NCI-H2227 (cell line): ENCODE data around the gene GRAMD1B.

Source experiments
- DNase-seq: peaks from one replicate; lab custom pipeline; 2025; ENCODE audit not compliant: unreplicated experiment; lab: John Stamatoyannopoulos, UW

The GRAMD1B gene

GRCh38 chr11:123408619-123409455, 21.2 kb upstream of the GRAMD1B start:
- no peak for DNase-seq

GRCh38 chr11:123409456-123410217, 20.4 kb upstream of the GRAMD1B start:
- DNase-seq = no peak

- no peak for DNase-seq
These were observed 19.9 kb upstream of the GRAMD1B start for GRCh38 chr11:123410218-123410549.

- DNase-seq = no peak
These were observed 16.4 kb upstream of the GRAMD1B start for GRCh38 chr11:123413636-123414035.

- no peak for DNase-seq
These were observed 13.5 kb upstream of the GRAMD1B start for GRCh38 chr11:123416566-123416965.

- DNase-seq = no peak
These were observed 11.5 kb upstream of the GRAMD1B start for GRCh38 chr11:123418351-123419114.

GRCh38 chr11:123419731-123420452, 10.2 kb upstream of the GRAMD1B start:
- no peak for DNase-seq

GRCh38 chr11:123421589-123421988, 8.5 kb upstream of the GRAMD1B start:
- DNase-seq = no peak

GRCh38 chr11:123425367-123425766, 4.7 kb upstream of the GRAMD1B start:
- DNase-seq = no peak

- DNase-seq = no peak
These were observed 3.3 kb upstream of the GRAMD1B start for GRCh38 chr11:123426789-123427188.

- DNase-seq = no peak
These were observed 2.7 kb upstream of the GRAMD1B start for GRCh38 chr11:123427405-123427804.

- no peak for DNase-seq
These were observed 1.9 kb upstream of the GRAMD1B start for GRCh38 chr11:123428116-123428715.

- no peak for DNase-seq
These were observed 733 bp upstream of the GRAMD1B start for GRCh38 chr11:123429336-123429735.

GRCh38 chr11:123430721-123431497, 840 bp downstream of the GRAMD1B start:
- peak; percentile 29 for DNase-seq

GRCh38 chr11:123431619-123432018, 1.6 kb downstream of the GRAMD1B start:
- DNase-seq = no peak

GRCh38 chr11:123434262-123434661, 4.2 kb downstream of the GRAMD1B start:
- DNase-seq = no peak

- no peak for DNase-seq
These were observed 4.8 kb downstream of the GRAMD1B start for GRCh38 chr11:123434911-123435310.

GRCh38 chr11:123437236-123437979, 7.3 kb downstream of the GRAMD1B start:
- DNase-seq = no peak

- no peak for DNase-seq
These were observed 8.1 kb downstream of the GRAMD1B start for GRCh38 chr11:123438131-123438627.
